Subcutaneous adipose tissue (tissue), 4 donors: ENCODE measurements around the gene KIR2DL1. TPM values are rescaled to one million over a fixed set of nuclear protein-coding genes. Genes with fewer than 3 reads are reported as not detected.
"Not testable (repeated sequence)": the region's sequence is repeated elsewhere in the genome, so short reads cannot be mapped to it uniquely, and the experiment has no call there.

ENCODE experiments used
- total RNA-seq, 4 donors: library from RNA; depleted of rRNA; stranded (reverse); fragments of >200 nt; gene quantifications; one replicate each; pipeline ENCODE4 v1.1.0, GENCODE V29; 2016
- TF ChIP-seq, protein P1 (sequence below): fragments of 450-650 bp; IDR thresholded peaks from one replicate; pipeline ENCODE4 v1.5.1; 2016; ENCODE audit warnings: low read depth, mild to moderate bottlenecking, control low read depth, antibody characterized with exemption, moderate library complexity

KIR2DL1 gene
- total RNA-seq, 4 donors from 2014 or later = not detected

DNA sequence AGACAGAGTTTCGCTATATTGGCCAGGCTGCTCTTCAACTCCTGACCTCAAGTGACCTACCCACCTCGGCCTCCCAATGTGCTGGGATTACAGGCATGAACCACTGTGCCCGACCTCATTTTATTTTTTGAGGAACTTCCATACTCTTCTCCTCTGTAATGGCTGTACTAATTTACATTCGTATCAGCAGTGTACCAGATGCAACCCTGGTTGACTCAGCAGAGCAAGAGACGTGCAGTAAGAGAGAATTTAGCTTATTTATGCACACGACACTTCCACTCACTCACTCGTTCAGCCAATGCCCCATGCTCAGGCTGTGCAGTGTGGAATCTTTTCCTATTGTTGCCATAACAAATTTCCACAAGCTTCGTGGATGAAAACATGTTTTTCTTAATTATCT is 38.4 kb upstream of the KIR2DL1 start:
- TF ChIP-seq, protein P1, sequence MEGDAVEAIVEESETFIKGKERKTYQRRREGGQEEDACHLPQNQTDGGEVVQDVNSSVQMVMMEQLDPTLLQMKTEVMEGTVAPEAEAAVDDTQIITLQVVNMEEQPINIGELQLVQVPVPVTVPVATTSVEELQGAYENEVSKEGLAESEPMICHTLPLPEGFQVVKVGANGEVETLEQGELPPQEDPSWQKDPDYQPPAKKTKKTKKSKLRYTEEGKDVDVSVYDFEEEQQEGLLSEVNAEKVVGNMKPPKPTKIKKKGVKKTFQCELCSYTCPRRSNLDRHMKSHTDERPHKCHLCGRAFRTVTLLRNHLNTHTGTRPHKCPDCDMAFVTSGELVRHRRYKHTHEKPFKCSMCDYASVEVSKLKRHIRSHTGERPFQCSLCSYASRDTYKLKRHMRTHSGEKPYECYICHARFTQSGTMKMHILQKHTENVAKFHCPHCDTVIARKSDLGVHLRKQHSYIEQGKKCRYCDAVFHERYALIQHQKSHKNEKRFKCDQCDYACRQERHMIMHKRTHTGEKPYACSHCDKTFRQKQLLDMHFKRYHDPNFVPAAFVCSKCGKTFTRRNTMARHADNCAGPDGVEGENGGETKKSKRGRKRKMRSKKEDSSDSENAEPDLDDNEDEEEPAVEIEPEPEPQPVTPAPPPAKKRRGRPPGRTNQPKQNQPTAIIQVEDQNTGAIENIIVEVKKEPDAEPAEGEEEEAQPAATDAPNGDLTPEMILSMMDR = no peak

DNA sequence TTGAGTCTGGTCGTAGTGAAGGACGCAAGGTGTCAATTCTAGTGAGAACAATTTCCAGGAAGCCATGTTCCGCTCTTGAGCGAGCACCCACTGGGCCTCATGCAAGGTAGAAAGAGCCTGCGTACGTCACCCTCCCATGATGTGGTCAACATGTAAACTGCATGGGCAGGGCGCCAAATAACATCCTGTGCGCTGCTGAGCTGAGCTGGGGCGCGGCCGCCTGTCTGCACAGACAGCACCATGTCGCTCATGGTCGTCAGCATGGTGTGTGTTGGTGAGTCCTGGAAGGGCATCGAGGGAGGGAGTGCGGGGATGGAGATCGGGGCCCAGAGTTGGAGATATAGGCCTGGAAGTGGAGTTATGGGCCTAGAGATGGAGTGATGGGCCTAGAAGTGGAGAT is 31.3 kb upstream of the KIR2DL1 start, which contains the start of gene KIR2DL3:
Gene KIR2DL3, plus strand, starts transcription at position 208 of the 400 bp plus-strand sequence. Its CDS starts 33 bp downstream, at position 241.
- TF ChIP-seq, protein P1 = not testable (repeated sequence)

- TF ChIP-seq, protein P1 = no peak
Measured at GRCh38 chr19:54738715-54739114, 30.9 kb upstream of the KIR2DL1 start.

GRCh38 chr19:54739587-54740497 is 29.8 kb upstream of the KIR2DL1 start:
- TF ChIP-seq, protein P1 = no peak

DNA sequence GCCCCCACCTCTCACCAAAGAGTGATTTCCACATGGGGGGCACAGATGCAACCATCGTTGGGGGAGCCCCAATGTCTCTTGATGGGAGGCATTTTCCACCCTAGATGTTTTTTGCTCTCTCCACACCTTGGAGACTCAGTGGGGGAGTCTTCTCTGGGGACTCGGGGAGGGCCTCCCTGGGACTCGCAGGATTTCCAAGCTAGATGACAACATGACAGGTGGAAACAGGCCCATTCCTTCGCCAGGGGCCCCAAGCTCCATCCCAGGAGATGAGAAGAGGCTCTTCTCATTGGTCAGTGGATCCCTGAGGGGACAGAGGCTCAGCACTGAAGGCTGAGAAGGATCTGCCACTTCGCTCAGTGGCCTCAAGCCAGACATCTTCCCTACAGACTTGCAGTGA is 21.1 kb downstream of the KIR2DL1 start:
- TF ChIP-seq, protein P1 = no peak

DNA sequence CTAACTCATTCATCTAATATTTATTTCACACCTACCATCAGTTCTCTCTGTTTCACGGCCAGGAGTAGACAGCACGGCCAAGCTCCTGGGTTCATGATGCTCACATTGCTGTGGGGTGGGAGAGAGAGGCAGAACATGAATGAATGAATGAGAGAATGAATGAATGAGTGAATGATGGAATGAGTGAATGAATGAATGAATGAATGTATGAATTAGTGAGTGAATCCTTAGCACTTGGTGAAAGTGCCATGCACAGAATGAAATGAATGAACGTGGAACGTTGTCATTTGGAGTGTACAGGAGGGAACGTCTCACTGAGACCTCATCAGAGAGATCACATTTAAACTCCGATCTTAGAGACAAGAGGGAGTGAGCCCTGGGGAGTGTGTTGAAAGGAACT is 21.9 kb downstream of the KIR2DL1 start:
- TF ChIP-seq, protein P1 = no peak

DNA sequence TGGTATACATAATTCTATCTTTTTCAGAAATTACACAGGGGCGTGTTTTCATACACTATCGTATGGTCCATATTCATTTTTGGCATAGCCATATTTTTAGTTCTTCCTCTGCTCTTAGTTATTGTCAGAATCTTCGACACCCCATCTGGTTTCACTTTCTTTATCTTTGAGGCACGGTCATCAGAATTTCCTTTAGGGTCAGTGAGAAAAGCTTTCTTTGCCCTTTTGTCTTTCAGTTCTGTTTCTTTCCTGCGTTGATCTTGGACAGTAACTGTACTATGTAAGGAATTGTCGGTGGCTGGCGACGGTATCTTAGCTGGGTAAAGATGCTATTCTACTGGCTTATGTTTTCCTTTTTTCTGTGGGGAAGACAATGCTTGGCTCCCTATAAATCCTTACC is 23.2 kb downstream of the KIR2DL1 start:
- TF ChIP-seq, protein P1 = no peak
